ENCODE measurements around the gene LYRM4. TPM values are rescaled to one million over a fixed set of nuclear protein-coding genes. Genes with fewer than 3 reads are reported as not detected.

Gene LYRM4
- total RNA-seq, 1 experiment from 2014 or later: 52.8 TPM

DNA sequence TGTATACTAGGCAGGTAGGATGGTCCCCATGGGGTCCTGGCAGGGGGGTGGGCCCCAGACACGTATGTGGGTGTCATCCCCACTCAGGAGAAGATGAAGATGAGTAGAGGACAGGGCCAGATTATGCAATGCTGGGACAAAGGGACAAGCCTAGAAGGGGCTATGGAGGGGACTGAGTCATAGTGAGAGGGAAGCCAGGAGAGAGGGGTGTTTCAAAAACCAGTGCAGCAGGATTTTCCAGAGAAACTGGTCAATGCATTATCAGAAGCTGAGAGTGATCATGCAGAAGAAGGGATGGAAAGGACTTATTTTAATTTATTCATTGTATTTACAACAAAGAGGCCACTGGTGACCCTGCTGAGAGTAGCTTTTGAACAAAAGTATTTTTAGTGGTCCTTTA lies 101.6 kb downstream of the LYRM4 start:
- BruUV-seq (replicated peaks): no TSS peak
- ChIA-PET POLR2A (no interaction called here), CTCF (no interaction called here)
- Histone ChIP-seq H3K4me3 (ENCODE audit: low read depth, low read length) (no peak overlapping the region), H3K27me3 (replicated peaks; ENCODE audit: control insufficient read depth, insufficient read depth, low read length) (no peaks in the 10 kb centered on the region; the same call in 1 of the 2 replicates), H3K9me3 (no peaks in the 10 kb centered on the region), H3K36me3 (ENCODE audit: control insufficient read depth, insufficient read depth, low read length) (no peaks in the 10 kb centered on the region), H3K4me1 (no peaks in the 10 kb centered on the region)
- Mint-ChIP-seq H3K27ac (ENCODE audit: unreplicated experiment) (no peak overlapping the region), H3K9me3 (ENCODE audit: unreplicated experiment) (no peaks in the 10 kb centered on the region), H3K27me3 (ENCODE audit: insufficient read depth, unreplicated experiment) (no peaks in the 10 kb centered on the region), H3K4me1 (ENCODE audit: low read depth, unreplicated experiment) (peaks cover 12% of the 10 kb centered on the region), H3K4me3 (ENCODE audit: unreplicated experiment) (no peak overlapping the region), H3K36me3 (ENCODE audit: insufficient read depth, unreplicated experiment) (no peaks in the 10 kb centered on the region)
- TF ChIP-seq, protein P1, sequence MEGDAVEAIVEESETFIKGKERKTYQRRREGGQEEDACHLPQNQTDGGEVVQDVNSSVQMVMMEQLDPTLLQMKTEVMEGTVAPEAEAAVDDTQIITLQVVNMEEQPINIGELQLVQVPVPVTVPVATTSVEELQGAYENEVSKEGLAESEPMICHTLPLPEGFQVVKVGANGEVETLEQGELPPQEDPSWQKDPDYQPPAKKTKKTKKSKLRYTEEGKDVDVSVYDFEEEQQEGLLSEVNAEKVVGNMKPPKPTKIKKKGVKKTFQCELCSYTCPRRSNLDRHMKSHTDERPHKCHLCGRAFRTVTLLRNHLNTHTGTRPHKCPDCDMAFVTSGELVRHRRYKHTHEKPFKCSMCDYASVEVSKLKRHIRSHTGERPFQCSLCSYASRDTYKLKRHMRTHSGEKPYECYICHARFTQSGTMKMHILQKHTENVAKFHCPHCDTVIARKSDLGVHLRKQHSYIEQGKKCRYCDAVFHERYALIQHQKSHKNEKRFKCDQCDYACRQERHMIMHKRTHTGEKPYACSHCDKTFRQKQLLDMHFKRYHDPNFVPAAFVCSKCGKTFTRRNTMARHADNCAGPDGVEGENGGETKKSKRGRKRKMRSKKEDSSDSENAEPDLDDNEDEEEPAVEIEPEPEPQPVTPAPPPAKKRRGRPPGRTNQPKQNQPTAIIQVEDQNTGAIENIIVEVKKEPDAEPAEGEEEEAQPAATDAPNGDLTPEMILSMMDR (IDR thresholded peaks at IDR 0.05; ENCODE audit: insufficient read depth in 1 of 2, low read depth in 1 of 2, low read length in 1 of 2, severe bottlenecking in 1 of 2, unreplicated experiment in 1 of 2): no peak
- no peak for DNase-seq
- intact Hi-C loops (cut with micrococcal nuclease; ENCODE audit: unreplicated experiment): no loop called here

DNA sequence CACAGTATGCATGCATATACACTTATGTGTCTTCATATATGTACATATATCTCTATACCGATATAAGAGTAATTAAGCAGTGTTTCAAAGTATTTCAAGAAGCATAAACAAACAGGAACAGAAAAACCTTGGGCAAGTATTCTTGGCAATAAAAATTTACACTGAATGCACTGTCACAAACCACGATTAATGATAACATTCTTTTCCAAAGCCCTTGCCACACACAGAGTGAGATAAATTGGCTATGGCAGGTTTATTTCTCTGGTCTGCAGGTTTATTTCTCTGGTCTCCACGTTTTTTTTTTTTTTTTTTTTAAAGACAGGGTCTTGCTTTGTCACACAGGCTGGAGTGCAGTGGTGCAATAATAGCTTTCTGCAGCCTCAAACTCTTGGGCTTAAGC lies 102.6 kb downstream of the LYRM4 start:
- ChIA-PET CTCF (interaction anchor here (0.7 kb wide), 1 partner anchor 118 kb away, joined by 4 read pairs; no protein-coding TSS in a partner anchor), POLR2A (no interaction called here)
- H3K4me3 ChIP-seq (ENCODE audit: low read depth, low read length): no peak overlapping the region

DNA sequence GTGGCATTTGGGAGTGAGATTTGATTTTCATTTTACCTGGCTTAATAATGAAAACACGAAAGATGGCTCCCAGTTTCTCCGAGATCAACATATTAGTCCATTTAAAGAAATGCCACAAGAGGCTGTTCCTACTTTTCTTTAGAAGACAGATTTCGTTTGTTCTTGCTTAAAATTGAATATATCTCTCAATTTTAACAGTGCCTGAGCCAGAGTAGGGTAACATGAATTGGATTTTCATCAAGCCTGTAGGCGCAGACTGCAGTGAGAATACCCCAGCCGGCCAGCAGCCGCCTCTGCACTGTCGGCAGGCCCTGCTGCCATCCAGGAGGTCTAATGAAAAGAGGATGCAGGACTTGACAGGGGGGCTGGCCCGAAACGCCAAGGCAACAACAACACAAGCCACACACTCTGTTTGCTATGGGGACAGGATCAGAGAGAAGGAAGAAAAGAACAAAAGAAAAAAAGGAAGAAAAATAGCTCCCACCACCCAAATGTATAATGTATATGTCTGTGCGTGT lies 103.1 kb downstream of the LYRM4 start:
- BruUV-seq (replicated peaks): no TSS peak
- POLR2A ChIA-PET: no interaction called here
- Histone ChIP-seq H3K27me3 (replicated peaks; ENCODE audit: control insufficient read depth, insufficient read depth, low read length) (no peaks in the 10 kb centered on the region; the same call in 1 of the 2 replicates), H3K4me1 (no peaks in the 10 kb centered on the region), H3K4me3 (ENCODE audit: low read depth, low read length) (no peak overlapping the region), H3K36me3 (ENCODE audit: control insufficient read depth, insufficient read depth, low read length) (no peaks in the 10 kb centered on the region), H3K9me3 (no peaks in the 10 kb centered on the region)
- peaks cover 12% of the 10 kb centered on the region for H3K4me1 Mint-ChIP-seq (ENCODE audit: low read depth, unreplicated experiment)
- no peak overlapping the region for H3K4me3 Mint-ChIP-seq (ENCODE audit: unreplicated experiment)
- no peaks in the 10 kb centered on the region for H3K36me3 Mint-ChIP-seq (ENCODE audit: insufficient read depth, unreplicated experiment)
- intact Hi-C loops (cut with micrococcal nuclease; ENCODE audit: unreplicated experiment): no loop called here
- H3K9me3 Mint-ChIP-seq (ENCODE audit: unreplicated experiment): no peaks in the 10 kb centered on the region
- no peak overlapping the region for H3K27ac Mint-ChIP-seq (ENCODE audit: unreplicated experiment)
- TF ChIP-seq, protein P1 (IDR thresholded peaks at IDR 0.05; ENCODE audit: insufficient read depth in 1 of 2, low read depth in 1 of 2, low read length in 1 of 2, severe bottlenecking in 1 of 2, unreplicated experiment in 1 of 2): no peak
- no peaks in the 10 kb centered on the region for H3K27me3 Mint-ChIP-seq (ENCODE audit: insufficient read depth, unreplicated experiment)
- no peak for DNase-seq
- CTCF ChIA-PET: no interaction called here

More for the DNA sequence above, 102.6 kb downstream of the LYRM4 start:
- peaks cover 12% of the 10 kb centered on the region for H3K4me1 Mint-ChIP-seq (ENCODE audit: low read depth, unreplicated experiment)
- no peaks in the 10 kb centered on the region for H3K4me1 ChIP-seq
- H3K27me3 ChIP-seq (replicated peaks; ENCODE audit: control insufficient read depth, insufficient read depth, low read length): no peaks in the 10 kb centered on the region; the same call in 1 of the 2 replicates
- H3K4me3 Mint-ChIP-seq (ENCODE audit: unreplicated experiment): no peak overlapping the region
- H3K9me3 ChIP-seq: no peaks in the 10 kb centered on the region
- H3K9me3 Mint-ChIP-seq (ENCODE audit: unreplicated experiment): no peaks in the 10 kb centered on the region
- no peaks in the 10 kb centered on the region for H3K36me3 ChIP-seq (ENCODE audit: control insufficient read depth, insufficient read depth, low read length)
- no peaks in the 10 kb centered on the region for H3K36me3 Mint-ChIP-seq (ENCODE audit: insufficient read depth, unreplicated experiment)
- BruUV-seq (replicated peaks): no TSS peak
- no peak for DNase-seq
- intact Hi-C loops (cut with micrococcal nuclease; ENCODE audit: unreplicated experiment): no loop called here
- TF ChIP-seq, protein P1 (IDR thresholded peaks at IDR 0.05; ENCODE audit: insufficient read depth in 1 of 2, low read depth in 1 of 2, low read length in 1 of 2, severe bottlenecking in 1 of 2, unreplicated experiment in 1 of 2): no peak
- H3K27me3 Mint-ChIP-seq (ENCODE audit: insufficient read depth, unreplicated experiment): no peaks in the 10 kb centered on the region
- H3K27ac Mint-ChIP-seq (ENCODE audit: unreplicated experiment): no peak overlapping the region

Measured in Caco-2 (cell line).